ENCODE data around the gene ACSF2.

The ACSF2 gene

GRCh38 chr17:50459756-50460155 is 33.7 kb downstream of the ACSF2 start:
- no peak for TF ChIP-seq CTCF (IDR thresholded peaks at IDR 0.05; ENCODE audit: low read depth, low read length)
- no peak for DNase-seq (ENCODE audit: low read depth in 2 of 2)
- no peak overlapping the region for H3K4me3 ChIP-seq (replicated peaks in 1 of 2; ENCODE audit: low read depth in 2 of 2, low read length in 2 of 2)

- no peak for DNase-seq (ENCODE audit: low read depth in 2 of 2)
- no peak for TF ChIP-seq CTCF (IDR thresholded peaks at IDR 0.05; ENCODE audit: low read depth, low read length)
- H3K4me3 ChIP-seq (replicated peaks in 1 of 2; ENCODE audit: low read depth in 2 of 2, low read length in 2 of 2) = no peak overlapping the region
Observed at GRCh38 chr17:50460831-50461526, 35.0 kb downstream of the ACSF2 start.

GRCh38 chr17:50461550-50462132 is 35.6 kb downstream of the ACSF2 start:
- TF ChIP-seq CTCF (IDR thresholded peaks at IDR 0.05; ENCODE audit: low read depth, low read length) = no peak
- no peak overlapping the region for H3K4me3 ChIP-seq (replicated peaks in 1 of 2; ENCODE audit: low read depth in 2 of 2, low read length in 2 of 2)
- DNase-seq (ENCODE audit: low read depth in 2 of 2) = no peak

GRCh38 chr17:50462446-50462845 is 36.4 kb downstream of the ACSF2 start:
- TF ChIP-seq CTCF (IDR thresholded peaks at IDR 0.05; ENCODE audit: low read depth, low read length) = no peak
- no peak for DNase-seq (ENCODE audit: low read depth in 2 of 2)
- H3K4me3 ChIP-seq (replicated peaks in 1 of 2; ENCODE audit: low read depth in 2 of 2, low read length in 2 of 2) = no peak overlapping the region

- TF ChIP-seq CTCF (IDR thresholded peaks at IDR 0.05; ENCODE audit: low read depth, low read length) = no peak
- DNase-seq (ENCODE audit: low read depth in 2 of 2) = no peak
- no peak overlapping the region for H3K4me3 ChIP-seq (replicated peaks in 1 of 2; ENCODE audit: low read depth in 2 of 2, low read length in 2 of 2)
Observed at GRCh38 chr17:50464121-50464520, 38.1 kb downstream of the ACSF2 start.

- H3K4me3 ChIP-seq (replicated peaks in 1 of 2; ENCODE audit: low read depth in 2 of 2, low read length in 2 of 2) = no peak overlapping the region
- no peak for TF ChIP-seq CTCF (IDR thresholded peaks at IDR 0.05; ENCODE audit: low read depth, low read length)
- DNase-seq (ENCODE audit: low read depth in 2 of 2) = no peak
Observed at GRCh38 chr17:50464736-50465135, 38.7 kb downstream of the ACSF2 start.

Measured in cardiac fibroblast (primary cell).